Osteocyte (in vitro differentiated cells): ENCODE data around the gene TOX2. TPM values are rescaled to one million over a fixed set of nuclear protein-coding genes. Genes with fewer than 3 reads are reported as not detected.

Source experiments
- DNase-seq: peaks from one replicate; pipeline ENCODE4 v3.0.0; 2021; ENCODE audit warnings: mixed read lengths; ENCODE audit not compliant: unreplicated experiment; ENCODE audit errors: extremely low spot score
- H3K27ac Mint-ChIP-seq: one replicate; pipeline ENCODE4 v1.8.0; 2021; ENCODE audit warnings: mild to moderate bottlenecking, mixed read lengths; ENCODE audit not compliant: unreplicated experiment
- H3K27me3 Mint-ChIP-seq: one replicate; pipeline ENCODE4 v1.8.0; 2021; ENCODE audit warnings: mixed read lengths; ENCODE audit not compliant: unreplicated experiment
- H3K36me3 Mint-ChIP-seq: one replicate; pipeline ENCODE4 v1.8.0; 2021; ENCODE audit warnings: mixed read lengths; ENCODE audit not compliant: unreplicated experiment
- H3K4me1 Mint-ChIP-seq: one replicate; pipeline ENCODE4 v1.8.0; 2021; ENCODE audit warnings: mixed read lengths; ENCODE audit not compliant: unreplicated experiment
- H3K4me3 Mint-ChIP-seq: one replicate; pipeline ENCODE4 v1.8.0; 2021; ENCODE audit warnings: mild to moderate bottlenecking, moderate library complexity, mixed read lengths; ENCODE audit not compliant: unreplicated experiment
- H3K9me3 Mint-ChIP-seq: one replicate; pipeline ENCODE4 v1.8.0; 2021; ENCODE audit warnings: mixed read lengths; ENCODE audit not compliant: unreplicated experiment
- CTCF ChIP-seq: fragments of 200-600 bp; sonication (generic); IDR thresholded peaks from 2 replicates; pipeline ENCODE4 v1.5.0; 2021; ENCODE audit warnings: antibody characterized with exemption, mild to moderate bottlenecking, moderate library complexity
- total RNA-seq: library from RNA; stranded (reverse); gene quantifications from 2 replicates; pipeline ENCODE4 v1.2.1, GENCODE V29; 2021

Gene TOX2
- total RNA-seq, 1 donor from 2014 or later = not detected

- Mint-ChIP-seq H3K9me3 (no peaks in the 10 kb centered on the region), H3K4me1 (no peaks in the 10 kb centered on the region), H3K27me3 (peaks cover 30% of the 10 kb centered on the region), H3K27ac (no peak overlapping the region), H3K36me3 (no peaks in the 10 kb centered on the region), H3K4me3 (no peak overlapping the region)
- no peak for TF ChIP-seq CTCF
- no peak for DNase-seq
Measured at GRCh38 chr20:43996240-43996930, 81.7 kb downstream of the TOX2 start.

- H3K27ac Mint-ChIP-seq = no peak overlapping the region
- peaks cover 39% of the 10 kb centered on the region for H3K27me3 Mint-ChIP-seq
- H3K4me3 Mint-ChIP-seq = no peak overlapping the region
- no peaks in the 10 kb centered on the region for H3K36me3 Mint-ChIP-seq
- no peak for TF ChIP-seq CTCF
- no peak for DNase-seq
- H3K9me3 Mint-ChIP-seq = no peaks in the 10 kb centered on the region
- H3K4me1 Mint-ChIP-seq = no peaks in the 10 kb centered on the region
Measured at GRCh38 chr20:43999848-44000247, 85.2 kb downstream of the TOX2 start.

GRCh38 chr20:44001667-44002596 lies 87.3 kb downstream of the TOX2 start:
- Mint-ChIP-seq H3K36me3 (no peaks in the 10 kb centered on the region), H3K4me1 (no peaks in the 10 kb centered on the region), H3K9me3 (no peaks in the 10 kb centered on the region), H3K4me3 (no peak overlapping the region), H3K27ac (no peak overlapping the region), H3K27me3 (peaks cover 41% of the 10 kb centered on the region)
- DNase-seq = no peak
- no peak for TF ChIP-seq CTCF

GRCh38 chr20:44002861-44003260 lies 88.2 kb downstream of the TOX2 start:
- H3K36me3 Mint-ChIP-seq = no peaks in the 10 kb centered on the region
- no peaks in the 10 kb centered on the region for H3K9me3 Mint-ChIP-seq
- H3K27me3 Mint-ChIP-seq = peaks cover 36% of the 10 kb centered on the region
- no peak overlapping the region for H3K4me3 Mint-ChIP-seq
- TF ChIP-seq CTCF = no peak
- H3K27ac Mint-ChIP-seq = no peak overlapping the region
- DNase-seq = no peak
- H3K4me1 Mint-ChIP-seq = no peaks in the 10 kb centered on the region

GRCh38 chr20:44003609-44004008 lies 89.0 kb downstream of the TOX2 start:
- no peak overlapping the region for H3K27ac Mint-ChIP-seq
- no peak for DNase-seq
- TF ChIP-seq CTCF = no peak
- no peaks in the 10 kb centered on the region for H3K36me3 Mint-ChIP-seq
- no peaks in the 10 kb centered on the region for H3K9me3 Mint-ChIP-seq
- peaks cover 35% of the 10 kb centered on the region for H3K27me3 Mint-ChIP-seq
- no peaks in the 10 kb centered on the region for H3K4me1 Mint-ChIP-seq
- no peak overlapping the region for H3K4me3 Mint-ChIP-seq
